Fibroblast of lung (primary cell): ENCODE results near the gene ARF1. TPM values are rescaled to one million over a fixed set of nuclear protein-coding genes. Genes with fewer than 3 reads are reported as not detected.

ENCODE experiments used
- DNase-seq, 2 donors: peaks; one replicate each; pipeline versions ENCODE4 v3.0.0 to v3.0.0-alpha.2; 2010; ENCODE audit warnings: low read depth in 2 of 2
- H2AFZ ChIP-seq: 2 replicates; pipeline ENCODE4 v1.5.1; 2012; ENCODE audit warnings: low read length, control low read depth, inconsistent platforms
- H3K27ac ChIP-seq: 2 replicates; pipeline ENCODE4 v1.5.1; 2011; ENCODE audit warnings: low read length, control low read depth; ENCODE audit not compliant: insufficient read depth
- H3K27me3 ChIP-seq: 2 replicates; pipeline ENCODE4 v1.5.1; 2011; ENCODE audit warnings: mild to moderate bottlenecking, low read length; ENCODE audit not compliant: control insufficient read depth, insufficient read depth
- H3K36me3 ChIP-seq: 2 replicates; pipeline ENCODE4 v1.5.1; 2011; ENCODE audit warnings: low read length; ENCODE audit not compliant: control insufficient read depth, insufficient read depth
- H3K4me1 ChIP-seq: 2 replicates; pipeline ENCODE4 v1.5.1; 2011; ENCODE audit warnings: low read length; ENCODE audit not compliant: control insufficient read depth, insufficient read depth; ENCODE audit errors: extremely low read depth
- H3K4me2 ChIP-seq: 2 replicates; pipeline ENCODE4 v1.5.1; 2011; ENCODE audit warnings: low read length, control low read depth; ENCODE audit not compliant: insufficient read depth; ENCODE audit errors: extremely low read depth
- H3K4me3 ChIP-seq, 4 experiments: fragments of 200-600 bp in 1 of 4; sonication (generic) in 1 of 4; replicated peaks in 1 of 4; 2 replicates each; pipeline ENCODE4 v1.5.1; 2011 to 2016; ENCODE audit warnings: low read length in 4 of 4, low read depth in 3 of 4, mild to moderate bottlenecking in 3 of 4, control low read depth in 2 of 4, inconsistent platforms in 1 of 4, mixed read lengths in 1 of 4; ENCODE audit not compliant: insufficient read depth in 1 of 4; ENCODE audit errors: control extremely low read depth in 1 of 4
- H3K79me2 ChIP-seq: 2 replicates; pipeline ENCODE4 v1.5.1; 2012; ENCODE audit warnings: mild to moderate bottlenecking, low read length, inconsistent platforms; ENCODE audit not compliant: control insufficient read depth, insufficient read depth
- H3K9ac ChIP-seq: 2 replicates; pipeline ENCODE4 v1.5.1; 2011; ENCODE audit warnings: mild to moderate bottlenecking, low read length, control low read depth; ENCODE audit not compliant: insufficient read depth
- H3K9me3 ChIP-seq: 2 replicates; pipeline ENCODE4 v1.5.1; 2012; ENCODE audit warnings: low read depth, low read length; ENCODE audit not compliant: control insufficient read depth, insufficient read depth
- H4K20me1 ChIP-seq: 2 replicates; pipeline ENCODE4 v1.5.1; 2011; ENCODE audit warnings: low read length; ENCODE audit not compliant: control insufficient read depth, insufficient read depth; ENCODE audit errors: extremely low read depth
- EZH2 ChIP-seq: IDR thresholded peaks from 2 replicates; pipeline ENCODE4 v1.5.1; 2012; ENCODE audit warnings: low read length, control low read depth, mild to moderate bottlenecking; ENCODE audit errors: missing control alignments
- polyA plus RNA-seq, 2 donors: library from polyadenylated mRNA; depleted of rRNA in 1 of 2; stranded (reverse) in 1 of 2; unstranded in 1 of 2; fragments of >200 nt; gene quantifications; 2 replicates each; pipeline ENCODE4 v1.2.1, GENCODE V29; 2011 to 2012; ENCODE audit warnings: missing spikeins in 1 of 2
- total RNA-seq: library from RNA; depleted of rRNA; stranded (reverse); fragments of >200 nt; gene quantifications from 2 replicates; pipeline ENCODE4 v1.2.1, GENCODE V29; 2014
- TF ChIP-seq, protein P1 (sequence below), 2 donors: IDR thresholded peaks in 1 of 2; conservative IDR thresholded peaks in 1 of 2; 1 replicate in 1 of 2; 2 replicates in 1 of 2; pipeline ENCODE4 v1.5.1; 2011 to 2012; ENCODE audit warnings: low read length in 2 of 2, control low read depth in 1 of 2, inconsistent platforms in 1 of 2, low read depth in 1 of 2, mild to moderate bottlenecking in 1 of 2

Gene ARF1
- total and polyA plus RNA-seq, 2 donors (not counting 1 experiment from before 2014, with no cell fraction given) = 261 to 546 TPM

DNA sequence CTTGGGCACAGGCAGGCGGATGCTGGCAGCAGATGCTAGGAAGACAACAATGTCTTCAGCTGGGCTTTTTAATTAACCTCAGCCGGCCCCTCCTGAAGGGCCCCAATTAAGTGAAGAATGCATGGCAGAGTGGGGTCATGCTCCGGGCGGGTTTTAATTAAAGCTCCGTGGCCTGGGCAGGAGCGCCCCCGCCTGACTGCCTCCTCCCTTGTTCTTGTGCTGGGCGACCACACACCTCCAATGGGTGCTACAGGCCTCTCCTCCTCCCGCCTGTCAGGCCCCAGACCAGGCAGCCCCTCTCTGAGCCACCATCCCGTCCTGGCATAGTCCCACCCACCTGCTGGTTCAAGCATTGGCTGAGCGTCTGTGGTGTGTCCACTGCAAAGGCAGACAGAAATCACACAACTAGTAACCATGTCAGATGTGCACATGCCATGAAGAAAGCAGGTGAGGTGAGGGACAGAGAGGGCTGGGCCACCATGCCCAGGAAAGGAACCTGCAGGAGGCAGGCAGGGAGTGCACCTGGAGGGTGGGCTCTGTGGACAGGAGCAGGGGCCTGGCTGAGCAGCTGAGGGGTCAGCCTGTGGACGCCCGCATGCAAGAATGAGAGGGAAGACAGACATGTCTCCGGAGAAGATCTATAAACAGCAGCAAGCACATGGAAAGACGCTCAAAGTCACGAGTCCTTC is 8.5 kb upstream of the ARF1 start:
- H3K79me2 ChIP-seq = no peaks in the 10 kb centered on the region
- DNase-seq = no peak
- no peak overlapping the region for H3K4me2 ChIP-seq
- no peaks in the 10 kb centered on the region for H4K20me1 ChIP-seq
- H2AFZ ChIP-seq = no peak overlapping the region
- no peak overlapping the region for H3K4me3 ChIP-seq
- no peaks in the 10 kb centered on the region for H3K9me3 ChIP-seq
- no peaks in the 10 kb centered on the region for H3K4me1 ChIP-seq
- peaks cover 3% of the 10 kb centered on the region for H3K27me3 ChIP-seq
- no peak overlapping the region for H3K27ac ChIP-seq
- no peaks in the 10 kb centered on the region for H3K36me3 ChIP-seq
- TF ChIP-seq EZH2 = no peak
- TF ChIP-seq, protein P1, sequence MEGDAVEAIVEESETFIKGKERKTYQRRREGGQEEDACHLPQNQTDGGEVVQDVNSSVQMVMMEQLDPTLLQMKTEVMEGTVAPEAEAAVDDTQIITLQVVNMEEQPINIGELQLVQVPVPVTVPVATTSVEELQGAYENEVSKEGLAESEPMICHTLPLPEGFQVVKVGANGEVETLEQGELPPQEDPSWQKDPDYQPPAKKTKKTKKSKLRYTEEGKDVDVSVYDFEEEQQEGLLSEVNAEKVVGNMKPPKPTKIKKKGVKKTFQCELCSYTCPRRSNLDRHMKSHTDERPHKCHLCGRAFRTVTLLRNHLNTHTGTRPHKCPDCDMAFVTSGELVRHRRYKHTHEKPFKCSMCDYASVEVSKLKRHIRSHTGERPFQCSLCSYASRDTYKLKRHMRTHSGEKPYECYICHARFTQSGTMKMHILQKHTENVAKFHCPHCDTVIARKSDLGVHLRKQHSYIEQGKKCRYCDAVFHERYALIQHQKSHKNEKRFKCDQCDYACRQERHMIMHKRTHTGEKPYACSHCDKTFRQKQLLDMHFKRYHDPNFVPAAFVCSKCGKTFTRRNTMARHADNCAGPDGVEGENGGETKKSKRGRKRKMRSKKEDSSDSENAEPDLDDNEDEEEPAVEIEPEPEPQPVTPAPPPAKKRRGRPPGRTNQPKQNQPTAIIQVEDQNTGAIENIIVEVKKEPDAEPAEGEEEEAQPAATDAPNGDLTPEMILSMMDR (conservative IDR thresholded peaks at IDR 0.05 in 1 of 2, IDR thresholded peaks at IDR 0.05 in 1 of 2; ENCODE audit: low read depth in 1 of 2, low read length in 2 of 2) = peak in 1 of 2 donors; percentile 13
- H3K9ac ChIP-seq = no peak overlapping the region

DNA sequence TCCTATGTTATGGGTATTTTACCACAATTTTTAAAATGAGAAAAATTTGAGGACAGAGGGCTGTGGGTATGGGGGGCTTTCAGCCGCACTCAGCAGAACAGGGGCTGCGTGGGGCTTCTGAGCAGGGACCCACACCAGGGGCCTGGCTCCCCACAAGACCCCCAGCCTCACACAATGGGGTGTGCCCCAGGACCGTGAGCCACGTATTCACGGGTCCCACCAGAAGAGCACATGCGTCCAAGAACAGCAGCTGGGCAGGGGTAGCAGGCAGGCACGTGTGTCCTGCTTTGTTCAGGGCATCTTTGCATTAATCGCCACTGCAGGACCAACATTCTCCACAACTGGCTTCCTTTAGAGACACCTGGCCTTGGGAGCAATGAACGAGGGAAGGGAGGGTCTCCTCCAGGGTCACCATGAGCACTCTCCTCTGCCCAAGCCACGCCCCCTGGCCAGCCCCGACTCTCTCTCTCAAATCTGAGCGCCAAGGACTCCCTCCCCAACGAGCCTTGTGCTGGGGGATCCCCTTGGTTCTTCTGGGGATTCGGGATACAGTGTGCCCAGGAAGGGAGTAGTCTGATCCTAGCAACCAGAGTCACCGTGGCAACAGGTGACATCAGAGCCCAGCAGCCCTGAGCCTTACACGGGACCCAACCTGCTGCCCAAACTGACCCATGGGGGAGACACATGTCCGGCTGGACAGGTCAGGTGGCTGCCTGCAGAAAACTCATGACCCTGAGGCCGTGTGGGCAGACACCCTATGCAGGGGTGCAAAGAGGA is 7.4 kb upstream of the ARF1 start:
- Histone ChIP-seq H4K20me1 (no peaks in the 10 kb centered on the region), H2AFZ (no peak overlapping the region), H3K36me3 (no peaks in the 10 kb centered on the region), H3K27me3 (peaks cover 3% of the 10 kb centered on the region), H3K79me2 (peaks cover 3% of the 10 kb centered on the region), H3K9me3 (no peaks in the 10 kb centered on the region), H3K4me1 (no peaks in the 10 kb centered on the region), H3K4me2 (no peak overlapping the region), H3K27ac (no peak overlapping the region), H3K9ac (no peak overlapping the region), H3K4me3 (no peak overlapping the region)
- DNase-seq = no peak
- TF ChIP-seq, protein P1 (conservative IDR thresholded peaks at IDR 0.05 in 1 of 2, IDR thresholded peaks at IDR 0.05 in 1 of 2; ENCODE audit: low read depth in 1 of 2, low read length in 2 of 2) = no peak
- TF ChIP-seq EZH2 = no peak

DNA sequence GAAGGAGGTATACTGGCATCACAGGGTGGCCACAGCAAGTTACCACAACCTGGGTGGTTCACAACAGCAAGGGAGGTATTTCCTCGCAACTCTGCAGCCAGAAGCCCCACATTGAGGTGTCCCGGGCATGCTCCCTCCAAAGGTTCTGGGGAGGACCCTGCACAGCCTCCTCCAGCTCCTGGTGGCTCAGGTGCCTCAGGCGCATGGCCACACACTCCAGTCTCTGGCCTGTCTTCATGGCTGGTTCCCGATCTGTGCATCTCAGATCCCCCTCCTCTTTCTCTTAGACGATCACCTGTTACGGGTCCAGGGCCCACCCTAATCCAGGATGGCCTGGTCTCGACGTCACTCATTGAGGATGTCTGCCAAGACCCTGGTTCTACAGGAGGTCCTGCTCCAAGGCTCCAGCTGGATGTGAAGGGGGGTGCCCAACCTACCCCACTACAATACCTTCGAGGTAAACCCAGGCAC is 6.7 kb upstream of the ARF1 start:
- no peaks in the 10 kb centered on the region for H3K36me3 ChIP-seq
- H3K27me3 ChIP-seq = no peaks in the 10 kb centered on the region
- no peaks in the 10 kb centered on the region for H3K9me3 ChIP-seq
- DNase-seq = no peak
- no peak overlapping the region for H3K4me3 ChIP-seq
- no peak overlapping the region for H2AFZ ChIP-seq
- TF ChIP-seq, protein P1 (conservative IDR thresholded peaks at IDR 0.05 in 1 of 2, IDR thresholded peaks at IDR 0.05 in 1 of 2; ENCODE audit: low read depth in 1 of 2, low read length in 2 of 2) = no peak
- TF ChIP-seq EZH2 = no peak
- no peaks in the 10 kb centered on the region for H4K20me1 ChIP-seq
- no peaks in the 10 kb centered on the region for H3K4me1 ChIP-seq
- H3K4me2 ChIP-seq = no peak overlapping the region
- H3K9ac ChIP-seq = no peak overlapping the region
- peaks cover 3% of the 10 kb centered on the region for H3K79me2 ChIP-seq
- H3K27ac ChIP-seq = no peak overlapping the region
